HCT116 (cell line): ENCODE measurements around the gene TSPEAR. TPM values are rescaled to one million over a fixed set of nuclear protein-coding genes. Genes with fewer than 3 reads are reported as not detected.

Experiments
- ATAC-seq: fragments of 200-7000 bp; cut with Tn5 transposase; 2 replicates; pipeline ENCODE4 v1.9.1; 2020; ENCODE audit warnings: mild to moderate bottlenecking, moderate library complexity
- BruUV-seq: library from RNA; stranded (reverse); fragments of 400-500 nt; replicated peaks from 2 replicates; lab custom pipeline; 2021; lab: Mats Ljungman, UMichigan
- CTCF ChIA-PET: fragments of 300-600 bp; sonication (Branson Sonifier 250); formaldehyde crosslinking; loops from one replicate; lab custom pipeline; 2021; ENCODE audit warnings: antibody characterized with exemption; lab: Charles Lee
- POLR2A ChIA-PET: fragments of 300-600, 350-600 bp; sonication (Branson Sonifier 250); formaldehyde crosslinking; loops from one replicate; lab custom pipeline; 2021; ENCODE audit warnings: antibody characterized with exemption; lab: Charles Lee
- RAD21 ChIA-PET, 2 experiments: fragments of 300-600 bp; sonication (Branson Sonifier 250); formaldehyde crosslinking; loops; one replicate each; lab custom pipeline; 2023; ENCODE audit warnings: low total read pairs in 2 of 2; ENCODE audit not compliant: uncharacterized antibody in 2 of 2, unreplicated experiment in 2 of 2, low non-redundant PET in 1 of 2; lab: Charles Lee
- DNase-seq: peaks from one replicate; pipeline ENCODE4 v3.0.0-alpha.2; 2010; ENCODE audit warnings: low read depth, low spot score
- H2AFZ ChIP-seq: fragments of 200-600 bp; shearing (Covaris generic), sonication (generic); 2 replicates; pipeline ENCODE4 v1.6.1; 2017; ENCODE audit warnings: low read depth, mixed run types, mixed read lengths, antibody characterized with exemption, low read length; ENCODE audit not compliant: poor library complexity, severe bottlenecking
- H3K27ac ChIP-seq: 2 replicates; pipeline ENCODE4 v1.5.1; 2012; ENCODE audit warnings: low read depth, low read length
- H3K27me3 ChIP-seq: fragments of 200-600 bp; sonication (generic); 2 replicates; pipeline ENCODE4 v1.6.1; 2016; ENCODE audit warnings: mixed run types, low read length, mixed read lengths; ENCODE audit not compliant: insufficient read depth
- H3K36me3 ChIP-seq, 2 experiments: fragments of 200-500 bp in 1 of 2; fragments of 200-600 bp in 1 of 2; sonication (Bioruptor generic) in 1 of 2; sonication (generic) in 1 of 2; 2 replicates each; pipeline versions ENCODE4 v1.5.1 to v1.6.1; 2014 to 2016; ENCODE audit warnings: low read length in 2 of 2, inconsistent platforms in 1 of 2, mixed read lengths in 1 of 2, mixed run types in 1 of 2; ENCODE audit not compliant: insufficient read depth in 2 of 2, control insufficient read depth in 1 of 2
- H3K4me1 ChIP-seq, 2 experiments: fragments of 200-600 bp in 1 of 2; sonication (generic) in 1 of 2; 2 replicates each; pipeline versions ENCODE4 v1.5.1 to v1.6.1; 2012 to 2017; ENCODE audit warnings: low read length in 2 of 2, inconsistent platforms in 1 of 2, mild to moderate bottlenecking in 1 of 2, mixed read lengths in 1 of 2, mixed run types in 1 of 2, moderate library complexity in 1 of 2; ENCODE audit not compliant: insufficient read depth in 2 of 2, control insufficient read depth in 1 of 2
- H3K4me2 ChIP-seq: fragments of 200-600 bp; sonication (generic); 2 replicates; pipeline ENCODE4 v1.6.1; 2017; ENCODE audit warnings: mixed run types, low read length, mixed read lengths
- H3K4me3 ChIP-seq, 2 experiments: fragments of 200-600 bp in 1 of 2; sonication (generic) in 1 of 2; replicated peaks in 1 of 2; 2 replicates each; pipeline ENCODE4 v1.5.1; 2011 to 2016; ENCODE audit warnings: low read length in 2 of 2, control low read depth in 1 of 2, low read depth in 1 of 2, mild to moderate bottlenecking in 1 of 2, mixed read lengths in 1 of 2, mixed run types in 1 of 2
- H3K79me2 ChIP-seq: fragments of 200-600 bp; sonication (generic); 2 replicates; pipeline ENCODE4 v1.6.1; 2017; ENCODE audit warnings: mild to moderate bottlenecking, mixed run types, low read length, moderate library complexity, mixed read lengths; ENCODE audit not compliant: insufficient read depth
- H3K9ac ChIP-seq: fragments of 200-600 bp; sonication (generic); 2 replicates; pipeline ENCODE4 v1.6.1; 2016; ENCODE audit warnings: low read length, mixed read lengths
- H3K9me2 ChIP-seq: fragments of 200-600 bp; sonication (generic), shearing (Covaris generic); 2 replicates; pipeline ENCODE4 v1.6.1; 2017; ENCODE audit warnings: mixed run types, mild to moderate bottlenecking, moderate library complexity; ENCODE audit not compliant: insufficient read depth
- H3K9me3 ChIP-seq, 2 experiments: fragments of 200-500 bp in 1 of 2; fragments of 200-600 bp in 1 of 2; sonication (Bioruptor generic) in 1 of 2; sonication (generic) in 1 of 2; 2 replicates each; pipeline ENCODE4 v1.6.1; 2014 to 2017; ENCODE audit warnings: low read length in 2 of 2, mixed read lengths in 2 of 2, inconsistent platforms in 1 of 2, low read depth in 1 of 2, mild to moderate bottlenecking in 1 of 2, mixed run types in 1 of 2, moderate library complexity in 1 of 2; ENCODE audit not compliant: control insufficient read depth in 1 of 2, insufficient read depth in 1 of 2
- H4K20me1 ChIP-seq: fragments of 200-600 bp; sonication (generic), shearing (Covaris generic); 2 replicates; pipeline ENCODE4 v1.6.1; 2017; ENCODE audit warnings: mixed run types, mild to moderate bottlenecking, moderate library complexity; ENCODE audit not compliant: insufficient read depth
- CBX3 ChIP-seq: IDR thresholded peaks from 2 replicates; pipeline ENCODE4 v1.6.1; 2012; ENCODE audit warnings: low read depth
- POLR2A ChIP-seq: IDR thresholded peaks from 2 replicates; pipeline ENCODE4 v1.7.0; 2011; ENCODE audit warnings: borderline replicate concordance; ENCODE audit not compliant: insufficient read depth, insufficient read length; ENCODE audit errors: extremely low read depth
- RAD21 ChIP-seq: IDR thresholded peaks from 2 replicates; pipeline ENCODE4 v1.6.1; 2012; ENCODE audit warnings: low read depth, mild to moderate bottlenecking
- SIN3A ChIP-seq: IDR thresholded peaks from 2 replicates; pipeline ENCODE4 v1.6.1; 2012; ENCODE audit warnings: low read depth
- intact Hi-C: fragments of 100-400 bp; cut with micrococcal nuclease; formaldehyde crosslinking; loops from 2 replicates; pipeline ENCODE4 v1.10.0; 2022
- total RNA-seq: library from RNA; stranded (reverse); gene quantifications from one replicate; pipeline ENCODE4 v1.2.1, GENCODE V29; 2021; ENCODE audit not compliant: unreplicated experiment

Gene TSPEAR
- total RNA-seq, 1 experiment from 2014 or later = not detected

DNA sequence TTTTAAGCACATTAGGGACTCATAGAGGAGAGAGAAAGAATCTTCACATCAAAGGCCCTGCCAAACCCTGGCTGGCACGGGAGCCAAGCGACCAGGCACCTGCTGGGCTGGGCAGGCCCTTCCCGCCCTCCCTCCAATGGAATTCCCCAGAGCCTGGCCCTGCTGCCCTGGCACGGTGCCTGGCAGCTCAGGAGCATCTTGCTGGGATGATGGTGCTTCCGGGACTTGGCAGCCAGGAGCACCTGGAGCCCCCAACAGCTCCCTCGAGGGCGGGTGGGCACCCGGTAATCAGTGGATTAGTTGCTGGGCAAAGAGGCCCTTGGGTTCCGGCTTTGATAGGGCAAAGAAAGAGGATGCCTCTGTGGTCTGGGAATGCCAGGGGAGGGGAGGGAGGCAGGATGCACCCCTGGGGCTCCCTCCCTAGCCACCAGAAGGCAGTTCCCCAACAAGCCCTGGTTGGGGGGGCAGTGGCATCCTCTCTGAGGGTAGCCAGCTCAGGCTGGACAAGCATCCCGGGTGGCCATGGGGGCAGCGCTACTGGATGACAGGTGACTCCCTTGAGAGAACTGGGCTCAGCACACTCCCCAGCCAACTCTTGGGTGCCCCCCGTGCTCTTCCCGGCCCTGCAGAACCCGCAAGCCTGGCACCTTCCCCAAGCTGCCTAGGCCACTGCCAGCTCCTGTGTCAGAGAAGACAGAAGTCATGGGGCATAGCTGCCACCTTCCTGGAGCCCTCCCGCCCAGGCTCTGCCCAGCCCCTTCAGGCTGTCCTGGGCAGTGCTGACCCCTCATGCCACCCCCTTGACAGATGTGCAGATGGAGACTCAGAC, 197.8 kb downstream of the TSPEAR start (continued):
- TF ChIP-seq RAD21 = no peak
- TF ChIP-seq SIN3A = no peak

DNA sequence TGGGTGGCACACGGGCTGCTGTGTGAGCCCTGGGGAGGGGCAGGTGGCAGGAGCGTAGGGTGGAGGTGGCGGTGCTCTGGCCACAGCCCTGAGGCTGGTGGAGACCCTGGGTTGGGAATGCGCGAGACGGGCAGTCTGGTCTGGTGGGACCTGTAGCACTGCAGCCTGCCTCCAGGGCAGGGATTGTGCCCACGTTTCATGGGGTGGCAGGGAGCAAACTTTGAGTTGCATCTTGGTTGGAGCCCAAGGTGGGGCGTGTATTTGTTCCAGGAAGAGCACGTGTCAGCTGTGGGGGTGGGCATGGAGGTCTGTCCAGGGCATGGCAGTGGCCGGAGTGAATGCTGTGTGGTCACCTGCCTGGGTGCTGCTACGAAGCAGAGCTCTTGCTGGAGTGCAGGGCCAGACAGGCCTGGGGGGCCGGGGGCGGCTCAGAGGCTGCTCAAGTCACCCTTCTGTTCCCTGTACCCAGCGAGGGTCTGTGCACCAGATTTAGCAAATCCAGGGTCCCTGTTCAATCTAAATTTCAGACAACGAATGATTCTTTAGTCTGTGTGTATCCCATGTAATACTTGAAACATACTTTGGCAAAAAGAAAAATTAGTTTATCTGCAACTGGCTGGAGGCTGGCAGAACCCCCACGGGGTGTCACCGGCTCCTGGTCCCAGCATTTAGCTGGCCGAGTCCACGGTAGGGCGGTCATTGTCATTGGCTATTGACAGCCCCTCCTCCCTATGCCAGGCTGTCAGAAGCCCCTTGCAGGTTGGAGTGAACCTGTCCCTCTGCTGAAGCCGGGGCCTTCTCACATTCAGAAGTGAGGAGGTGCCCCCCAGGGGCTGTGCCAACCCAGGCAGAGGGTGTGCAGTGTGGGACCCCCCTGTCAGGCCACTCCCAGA, 198.6 kb downstream of the TSPEAR start:
- ChIA-PET CTCF (no interaction called here), RAD21 (no interaction called here), POLR2A (no interaction called here)
- Histone ChIP-seq H3K27me3 (no peaks in the 10 kb centered on the region), H3K36me3 (no peaks in the 10 kb centered on the region), H2AFZ (no peak overlapping the region), H3K9me2 (no peaks in the 10 kb centered on the region), H3K9ac (no peak overlapping the region), H3K79me2 (peaks cover 1% of the 10 kb centered on the region; the same call in 1 of the 2 replicates), H3K4me3 (no peak overlapping the region), H3K27ac (no peak overlapping the region), H3K4me1 (peaks cover 12 to 21% of the 10 kb centered on the region in 2 experiments), H3K4me2 (no peak overlapping the region), H4K20me1 (no peaks in the 10 kb centered on the region), H3K9me3 (no peaks in the 10 kb centered on the region)
- no peak for ATAC-seq
- no TSS peak for BruUV-seq
- no peak for TF ChIP-seq POLR2A
- intact Hi-C loops = loop anchor here (10.0 kb wide), 1 partner anchor 622 kb away; no protein-coding TSS in a partner anchor
- no peak for DNase-seq

DNA sequence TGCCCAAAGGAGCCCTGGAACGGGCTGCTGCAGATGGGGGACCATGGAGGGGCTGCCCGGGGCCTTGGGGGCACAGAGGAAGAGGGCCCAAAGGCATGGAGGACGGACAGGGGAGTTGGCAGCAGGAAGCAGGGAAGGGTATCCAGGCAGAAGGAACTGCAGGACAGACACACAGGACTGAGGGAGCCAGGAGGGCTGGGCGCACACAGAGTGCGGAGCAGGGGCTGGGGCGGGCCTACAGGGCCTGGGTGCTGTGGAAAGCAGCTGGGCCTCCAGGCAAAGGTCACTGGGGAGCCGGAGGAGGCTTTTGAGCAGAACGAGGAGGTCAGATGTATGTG, 199.5 kb downstream of the TSPEAR start:
- TF ChIP-seq CBX3 = no peak
- intact Hi-C loops = loop anchor here (2.0 to 10.0 kb wide), 2 partner anchors 231 to 623 kb away; no protein-coding TSS in a partner anchor
- no TSS peak for BruUV-seq
- no peak overlapping the region for H3K9ac ChIP-seq
- no peaks in the 10 kb centered on the region for H3K9me3 ChIP-seq
- peaks cover 11 to 18% of the 10 kb centered on the region in 2 experiments for H3K4me1 ChIP-seq
- CTCF ChIA-PET = interaction anchor here (1.4 to 2.2 kb wide), 2 partner anchors 220 to 230 kb away, joined by 3 to 38 read pairs; no protein-coding TSS in a partner anchor
- no peaks in the 10 kb centered on the region for H4K20me1 ChIP-seq
- H3K9me2 ChIP-seq = no peaks in the 10 kb centered on the region
- no peak overlapping the region for H3K27ac ChIP-seq
- H3K36me3 ChIP-seq = no peaks in the 10 kb centered on the region
- no peaks in the 10 kb centered on the region for H3K79me2 ChIP-seq
- H3K4me2 ChIP-seq = no peak overlapping the region
- no peak overlapping the region for H3K4me3 ChIP-seq
- RAD21 ChIA-PET = no interaction called here
- H3K27me3 ChIP-seq = no peaks in the 10 kb centered on the region
- H2AFZ ChIP-seq = no peak overlapping the region
- ATAC-seq = no peak
- no peak for DNase-seq
- POLR2A ChIA-PET = no interaction called here
